ENCODE results near the gene PLEKHO2. TPM values are rescaled to one million over a fixed set of nuclear protein-coding genes. Genes with fewer than 3 reads are reported as not detected.

Gene PLEKHO2
- total RNA-seq, 1 experiment from 2014 or later, result 2.0 TPM

GRCh38 chr15:64884679-64885078 lies 43.0 kb downstream of the PLEKHO2 start:
- no peak overlapping the region for H3K27ac Mint-ChIP-seq (ENCODE audit: low read depth, unreplicated experiment)
- DNase-seq (ENCODE audit: unreplicated experiment), result no peak
- no peaks in the 10 kb centered on the region for H3K27me3 Mint-ChIP-seq (ENCODE audit: insufficient read depth, unreplicated experiment)
- H3K9me3 Mint-ChIP-seq (ENCODE audit: unreplicated experiment), result no peaks in the 10 kb centered on the region
- no peak overlapping the region for H3K4me3 Mint-ChIP-seq (ENCODE audit: unreplicated experiment)
- no peaks in the 10 kb centered on the region for H3K36me3 Mint-ChIP-seq (ENCODE audit: insufficient read depth, unreplicated experiment)
- ChIA-PET CTCF (interaction anchor here (0.6 kb wide), 1 partner anchor 128 kb away, joined by 4 read pairs; no protein-coding TSS in a partner anchor), POLR2A (no interaction called here)
- no peak for TF ChIP-seq CTCF (IDR thresholded peaks at IDR 0.05; ENCODE audit: unreplicated experiment)
- BruUV-seq (replicated peaks), result no TSS peak
- intact Hi-C loops (cut with micrococcal nuclease), result no loop called here
- peaks cover 9% of the 10 kb centered on the region for H3K4me1 Mint-ChIP-seq (ENCODE audit: insufficient read depth, unreplicated experiment)

- no peaks in the 10 kb centered on the region for H3K9me3 Mint-ChIP-seq (ENCODE audit: unreplicated experiment)
- BruUV-seq (replicated peaks), result no TSS peak
- no peaks in the 10 kb centered on the region for H3K27me3 Mint-ChIP-seq (ENCODE audit: insufficient read depth, unreplicated experiment)
- H3K4me1 Mint-ChIP-seq (ENCODE audit: insufficient read depth, unreplicated experiment), result peaks cover 9% of the 10 kb centered on the region
- DNase-seq (ENCODE audit: unreplicated experiment), result no peak
- H3K36me3 Mint-ChIP-seq (ENCODE audit: insufficient read depth, unreplicated experiment), result no peaks in the 10 kb centered on the region
- no peak overlapping the region for H3K27ac Mint-ChIP-seq (ENCODE audit: low read depth, unreplicated experiment)
- ChIA-PET CTCF (interaction anchor here (0.6 kb wide), 1 partner anchor 148 kb away, joined by 4 read pairs; no protein-coding TSS in a partner anchor), POLR2A (no interaction called here)
- no peak overlapping the region for H3K4me3 Mint-ChIP-seq (ENCODE audit: unreplicated experiment)
- TF ChIP-seq CTCF (IDR thresholded peaks at IDR 0.05; ENCODE audit: unreplicated experiment), result no peak
- intact Hi-C loops (cut with micrococcal nuclease), result no loop called here
These were observed 46.6 kb downstream of the PLEKHO2 start for GRCh38 chr15:64888336-64888735.

GRCh38 chr15:64891561-64891960 lies 49.8 kb downstream of the PLEKHO2 start:
- intact Hi-C loops (cut with micrococcal nuclease), result no loop called here
- BruUV-seq (replicated peaks), result no TSS peak

GRCh38 chr15:64892847-64893403 lies 51.2 kb downstream of the PLEKHO2 start:
- no peak overlapping the region for H3K4me3 Mint-ChIP-seq (ENCODE audit: unreplicated experiment)
- no peaks in the 10 kb centered on the region for H3K36me3 Mint-ChIP-seq (ENCODE audit: insufficient read depth, unreplicated experiment)
- no peak for TF ChIP-seq CTCF (IDR thresholded peaks at IDR 0.05; ENCODE audit: unreplicated experiment)
- H3K4me1 Mint-ChIP-seq (ENCODE audit: insufficient read depth, unreplicated experiment), result peaks cover 15% of the 10 kb centered on the region
- intact Hi-C loops (cut with micrococcal nuclease), result no loop called here
- POLR2A ChIA-PET, result no interaction called here
- DNase-seq (ENCODE audit: unreplicated experiment), result no peak
- H3K27ac Mint-ChIP-seq (ENCODE audit: low read depth, unreplicated experiment), result no peak overlapping the region
- no TSS peak for BruUV-seq (replicated peaks)
- H3K9me3 Mint-ChIP-seq (ENCODE audit: unreplicated experiment), result no peaks in the 10 kb centered on the region
- no peaks in the 10 kb centered on the region for H3K27me3 Mint-ChIP-seq (ENCODE audit: insufficient read depth, unreplicated experiment)
- CTCF ChIA-PET, result interaction anchor here (0.6 kb wide), 1 partner anchor 18 kb away, joined by 3 read pairs; no protein-coding TSS in a partner anchor

More at GRCh38 chr15:64891561-64891960, 49.8 kb downstream of the PLEKHO2 start:
- Mint-ChIP-seq H3K4me3 (ENCODE audit: unreplicated experiment) (no peak overlapping the region), H3K27me3 (ENCODE audit: insufficient read depth, unreplicated experiment) (no peaks in the 10 kb centered on the region), H3K4me1 (ENCODE audit: insufficient read depth, unreplicated experiment) (peaks cover 1% of the 10 kb centered on the region), H3K36me3 (ENCODE audit: insufficient read depth, unreplicated experiment) (no peaks in the 10 kb centered on the region), H3K9me3 (ENCODE audit: unreplicated experiment) (no peaks in the 10 kb centered on the region), H3K27ac (ENCODE audit: low read depth, unreplicated experiment) (no peak overlapping the region)
- CTCF ChIA-PET, result interaction anchor here (0.6 kb wide), 1 partner anchor 20 kb away, joined by 4 read pairs; the partner anchor contains the start of gene ANKDD1A
- DNase-seq (ENCODE audit: unreplicated experiment), result no peak
- no peak for TF ChIP-seq CTCF (IDR thresholded peaks at IDR 0.05; ENCODE audit: unreplicated experiment)
- POLR2A ChIA-PET, result no interaction called here

Measured in MCF 10A (cell line).